ENCODE data around the gene POLD2. TPM values are rescaled to one million over a fixed set of nuclear protein-coding genes. Genes with fewer than 3 reads are reported as not detected.

The POLD2 gene
- total and polyA plus RNA-seq, 2 of the 4 experiments (the other 2 are of a cell fraction) = 142 to 163 TPM

GRCh38 chr7:44110719-44111635, 12.4 kb downstream of the POLD2 start:
- H2AK9ac ChIP-seq (replicated peaks; ENCODE audit: low read depth, low read length, poor library complexity) = no peak overlapping the region
- H3K4me2 ChIP-seq (ENCODE audit: low read depth, low read length) = no peak overlapping the region
- TF ChIP-seq SMC3 (IDR thresholded peaks at IDR 0.05; ENCODE audit: low read depth, low read length) = no peak
- H3K27me3 ChIP-seq (ENCODE audit: control insufficient read depth, insufficient read depth, low read length) = no peaks in the 10 kb centered on the region
- peaks cover 14% of the 10 kb centered on the region for H3K36me3 ChIP-seq (ENCODE audit: control insufficient read depth, insufficient read depth, low read length)
- no peak overlapping the region for H4K91ac ChIP-seq (ENCODE audit: insufficient read depth, low read depth, low read length)
- intact Hi-C loops (cut with micrococcal nuclease) = no loop called here
- 86% methylated on average over 8 of the region's 27 CpGs; no CpG with 5 or more reads in 1 of the 2 experiments for WGBS, 2 experiments (ENCODE audit: extremely low coverage in 2 of 2, insufficient read length in 1 of 2)
- no peak overlapping the region for H3K18ac ChIP-seq (ENCODE audit: low read depth, low read length)
- H4K8ac ChIP-seq (ENCODE audit: low read depth in 2 of 2, low read length in 2 of 2) = no peak overlapping the region
- H3K4me1 ChIP-seq (ENCODE audit: control insufficient read depth, insufficient read depth, low read length) = peaks cover 3% of the 10 kb centered on the region; the same call in 1 of the 2 replicates
- no peak overlapping the region for H2BK20ac ChIP-seq (ENCODE audit: low read depth, low read length)
- H3K4me3 ChIP-seq (ENCODE audit: insufficient read depth, low read depth, low read length) = no peak overlapping the region
- no peak overlapping the region for H2BK15ac ChIP-seq (ENCODE audit: low read depth, low read length)
- H2AK5ac ChIP-seq (ENCODE audit: low read depth, low read length) = no peak overlapping the region
- no peaks in the 10 kb centered on the region for H3K9me3 ChIP-seq (ENCODE audit: control insufficient read depth, insufficient read depth, low read length)
- no peak overlapping the region for H3K9ac ChIP-seq (ENCODE audit: low read depth, low read length)
- no peak overlapping the region for H3K4ac ChIP-seq (ENCODE audit: low read depth, low read length)
- no peak overlapping the region for H2BK120ac ChIP-seq (ENCODE audit: low read depth, low read length)
- no peaks in the 10 kb centered on the region for H3K79me1 ChIP-seq (ENCODE audit: low read depth in 1 of 2, low read length in 2 of 2)
- H2BK5ac ChIP-seq (ENCODE audit: low read depth, low read length, poor library complexity, severe bottlenecking) = no peak overlapping the region
- peaks cover 1% of the 10 kb centered on the region; the same call in 1 of the 2 replicates for H3K9me1 ChIP-seq (ENCODE audit: insufficient read depth, low read length)
- DNase-seq (no peak), ATAC-seq (ENCODE audit: low read depth) (no peak)
- dilution Hi-C loops (cut with HindIII; ENCODE audit: low sequenced_read_pairs, unreplicated experiment) = no loop called here
- no peak overlapping the region for H2AFZ ChIP-seq (replicated peaks; ENCODE audit: low read length, poor library complexity)
- no TSS peak for BruUV-seq (replicated peaks)
- in situ Hi-C loops (cut with MboI; ENCODE audit: low sequenced_read_pairs) = no loop called here
- no peak overlapping the region for H3K23ac ChIP-seq (ENCODE audit: low read depth, low read length)
- H4K20me1 ChIP-seq (ENCODE audit: insufficient read depth, low read length) = no peaks in the 10 kb centered on the region
- H4K5ac ChIP-seq (ENCODE audit: low read depth, low read length) = no peak overlapping the region
- ChIA-PET CTCF (no interaction called here), POLR2A (ENCODE audit: unreplicated experiment) (no interaction called here)
- no peak overlapping the region for H3K27ac ChIP-seq (ENCODE audit: insufficient read depth, low read length)
- no peak overlapping the region for H3K14ac ChIP-seq (replicated peaks; ENCODE audit: low read depth, low read length)
- H3K56ac ChIP-seq (ENCODE audit: extremely low read depth, insufficient read depth, low read length) = no peak overlapping the region
